Stimulated activated CD4-positive, alpha-beta T cell treated with anti-CD3 and anti-CD28 coated beads, TNF-alpha, amount 100 ng/mL, for 1 hour (primary cell): ENCODE results near the gene AFG1L.
"Not testable (repeated sequence)": the region's sequence is repeated elsewhere in the genome, so short reads cannot be mapped to it uniquely, and the experiment has no call there.

ENCODE experiments used
- DNase-seq, 3 donors: peaks; one replicate each; pipeline ENCODE4 v3.0.0-alpha.2; 2020; ENCODE audit warnings: low read depth in 3 of 3, low spot score in 1 of 3

AFG1L gene

DNA sequence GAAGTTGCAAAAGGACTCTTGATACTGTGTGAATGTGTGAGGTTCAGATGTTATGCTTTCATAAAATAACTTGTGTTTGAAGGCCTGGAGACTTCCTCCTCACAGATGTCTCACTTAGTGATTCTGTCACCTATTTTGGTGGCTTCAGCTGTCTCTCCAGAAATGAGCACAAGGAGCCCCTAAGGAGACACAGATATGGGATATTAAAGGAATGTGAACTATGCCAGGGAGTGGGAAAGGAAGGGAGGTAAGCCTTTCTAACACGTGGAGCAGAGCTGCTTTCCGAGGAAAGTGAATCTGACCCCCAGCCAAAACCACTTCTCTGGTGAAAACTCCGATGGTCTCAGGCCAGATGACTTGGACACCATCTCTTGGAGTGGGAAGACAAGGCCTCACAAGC, 255.4 kb downstream of the AFG1L start:
- DNase-seq: no peak

DNA sequence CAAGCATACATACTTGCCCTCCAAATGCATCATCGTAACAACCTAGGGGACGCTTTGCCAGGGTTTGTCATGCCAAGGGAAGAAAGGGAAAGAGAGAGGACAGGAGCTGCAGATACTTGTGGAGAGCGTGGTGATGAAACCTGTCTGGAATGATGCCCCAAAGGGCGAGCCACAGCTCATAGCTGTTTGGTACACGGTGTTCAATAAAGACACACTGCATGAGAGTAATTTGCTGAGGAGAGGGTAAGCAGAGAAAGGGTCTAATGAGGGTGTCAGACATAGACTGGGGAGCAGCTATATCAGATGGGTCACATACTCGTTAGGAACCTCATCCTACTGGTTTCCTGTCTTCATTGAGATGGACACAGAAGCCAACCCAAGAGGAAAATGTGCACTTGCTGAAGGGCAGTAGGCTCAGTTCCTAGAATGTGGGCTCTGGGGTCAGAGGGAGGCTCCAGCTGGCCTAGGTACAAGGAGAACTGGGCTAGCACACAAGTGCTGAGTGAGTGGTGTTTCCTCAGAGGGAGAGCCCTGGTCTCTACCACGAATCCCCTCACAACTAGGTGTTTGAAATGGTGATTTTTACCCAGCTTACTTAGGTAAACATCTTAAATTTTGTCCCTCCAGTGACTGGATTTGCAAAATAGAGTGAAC, 260.7 kb downstream of the AFG1L start:
- no peak for DNase-seq

DNA sequence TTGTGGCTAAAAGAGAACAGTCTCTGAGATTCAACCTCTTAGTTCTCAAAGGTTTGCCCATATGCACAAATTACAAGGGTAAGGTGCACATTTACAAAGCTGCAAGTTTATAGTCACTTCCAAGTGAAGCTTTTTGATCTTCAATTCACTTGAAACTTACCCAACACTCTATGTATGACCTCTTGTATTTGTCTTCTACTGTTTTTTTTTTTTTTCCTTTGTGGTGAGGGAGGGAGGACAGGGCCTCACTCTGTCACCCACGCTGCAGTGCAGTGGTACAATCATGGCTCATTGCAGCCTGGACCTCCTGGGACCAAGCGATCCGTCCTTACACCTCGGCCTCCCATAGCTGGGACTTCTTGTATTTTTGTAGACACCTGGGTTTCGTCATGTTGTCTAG, 261.4 kb downstream of the AFG1L start:
- DNase-seq: no peak

DNA sequence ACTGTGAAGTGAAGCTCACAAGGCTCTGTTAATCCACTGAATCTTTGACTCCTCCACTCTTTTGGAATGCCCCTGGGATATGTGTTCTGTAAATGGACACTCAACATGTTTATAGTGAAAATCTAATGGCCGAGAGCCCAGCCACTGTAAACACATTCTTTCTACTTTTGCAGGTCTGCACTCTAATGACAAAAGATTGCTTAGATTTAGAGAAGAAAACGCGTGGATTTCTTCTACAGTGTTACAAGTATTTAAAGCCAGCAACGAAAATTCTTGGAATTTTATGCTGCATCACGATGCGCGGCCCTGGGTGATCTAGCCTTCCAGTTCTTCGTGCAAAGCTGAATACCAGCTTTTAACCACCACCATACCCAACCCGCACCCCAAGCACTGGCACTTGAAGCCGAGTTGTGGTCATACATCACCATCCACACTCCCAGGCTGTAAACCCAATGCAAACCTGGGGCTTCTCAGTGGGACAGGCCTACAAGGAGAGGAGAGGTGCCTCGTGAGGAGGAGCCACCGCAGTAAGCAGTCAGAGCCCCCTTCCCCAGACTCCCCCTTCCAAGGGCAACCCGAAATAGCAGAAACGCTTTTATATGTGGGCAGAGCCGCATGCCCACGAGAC, 262.1 kb downstream of the AFG1L start:
- DNase-seq: no peak

DNA sequence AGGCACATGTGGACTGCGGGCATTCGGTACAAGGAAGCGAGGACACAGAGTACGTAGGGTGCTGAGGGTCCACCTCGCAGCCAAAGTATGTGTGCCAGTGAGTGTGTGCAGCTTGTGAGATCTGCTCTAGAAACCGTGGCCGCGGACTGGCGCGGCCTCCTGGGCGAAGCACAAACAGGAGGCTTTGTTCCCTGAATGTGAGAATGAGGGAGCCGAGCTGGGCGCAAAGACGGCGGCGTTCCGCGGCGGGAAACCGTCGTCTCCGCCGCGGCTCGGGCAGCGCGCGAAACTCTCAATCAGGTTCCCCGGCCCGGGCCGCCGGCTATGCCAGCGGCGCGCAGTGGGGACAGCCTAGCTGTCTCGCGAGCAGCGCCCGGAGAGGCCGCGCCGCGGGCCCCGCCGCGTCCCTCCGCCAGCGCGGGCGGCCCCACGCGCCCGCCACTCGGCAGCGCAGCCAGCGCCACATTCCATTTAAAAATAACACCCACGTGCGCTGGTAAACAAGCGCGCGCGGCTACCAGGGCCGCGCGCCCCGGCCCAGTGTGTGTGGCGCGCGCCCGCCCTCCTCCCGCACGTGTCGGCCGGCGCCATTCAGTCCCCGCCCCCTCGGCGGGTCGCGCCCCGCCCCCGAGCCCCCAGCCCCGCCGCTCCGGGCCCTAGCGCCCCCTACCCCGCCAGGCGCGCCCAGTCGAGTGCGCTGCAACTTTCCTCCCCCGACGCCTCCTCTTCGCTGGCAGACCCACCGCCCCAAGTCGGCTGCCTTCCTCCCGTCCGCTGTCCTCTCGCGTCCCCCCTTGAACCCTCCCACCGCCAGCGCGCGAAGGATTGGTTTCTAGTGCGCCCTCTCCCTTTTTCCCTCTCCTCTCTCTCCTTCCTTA, 262.9 kb downstream of the AFG1L start:
- peak; percentile 51 to 71 (median 66) for DNase-seq

DNA sequence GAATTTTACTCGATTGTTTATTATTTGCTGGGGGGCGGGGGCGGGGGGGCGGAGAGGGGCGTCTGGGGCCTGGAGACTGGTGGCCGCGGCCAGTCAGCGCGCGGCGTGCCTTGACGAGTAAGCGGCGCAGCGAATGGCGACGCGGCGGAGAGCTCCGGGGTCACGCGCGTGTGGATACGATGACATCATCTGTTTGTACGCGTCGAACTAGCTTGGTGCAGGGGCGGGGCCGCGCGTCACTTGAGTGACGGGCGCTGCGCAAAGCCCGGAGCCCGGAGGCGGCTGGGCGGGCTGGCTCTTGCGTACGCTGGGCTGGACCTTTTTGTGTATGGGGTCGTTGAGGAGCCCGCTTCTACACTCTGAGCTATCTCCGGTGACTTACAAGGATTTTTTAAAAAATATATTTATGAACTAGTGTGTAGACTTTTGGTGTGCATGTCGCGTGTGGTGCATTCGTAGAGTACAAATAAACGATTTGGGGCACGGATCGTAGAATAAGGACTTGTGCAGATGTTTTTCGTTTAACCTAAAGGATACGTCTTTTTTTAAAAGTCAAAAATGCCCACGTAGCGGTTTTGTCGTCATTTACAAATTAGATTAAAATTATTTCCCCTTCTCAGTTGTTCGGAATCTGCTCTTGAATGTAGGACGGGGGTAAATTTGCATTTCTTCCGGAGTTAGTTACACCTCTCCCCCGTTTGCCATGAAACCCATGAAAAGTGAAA, 263.7 kb downstream of the AFG1L start:
- peak; percentile 89 to 92 (median 91) for DNase-seq

DNA sequence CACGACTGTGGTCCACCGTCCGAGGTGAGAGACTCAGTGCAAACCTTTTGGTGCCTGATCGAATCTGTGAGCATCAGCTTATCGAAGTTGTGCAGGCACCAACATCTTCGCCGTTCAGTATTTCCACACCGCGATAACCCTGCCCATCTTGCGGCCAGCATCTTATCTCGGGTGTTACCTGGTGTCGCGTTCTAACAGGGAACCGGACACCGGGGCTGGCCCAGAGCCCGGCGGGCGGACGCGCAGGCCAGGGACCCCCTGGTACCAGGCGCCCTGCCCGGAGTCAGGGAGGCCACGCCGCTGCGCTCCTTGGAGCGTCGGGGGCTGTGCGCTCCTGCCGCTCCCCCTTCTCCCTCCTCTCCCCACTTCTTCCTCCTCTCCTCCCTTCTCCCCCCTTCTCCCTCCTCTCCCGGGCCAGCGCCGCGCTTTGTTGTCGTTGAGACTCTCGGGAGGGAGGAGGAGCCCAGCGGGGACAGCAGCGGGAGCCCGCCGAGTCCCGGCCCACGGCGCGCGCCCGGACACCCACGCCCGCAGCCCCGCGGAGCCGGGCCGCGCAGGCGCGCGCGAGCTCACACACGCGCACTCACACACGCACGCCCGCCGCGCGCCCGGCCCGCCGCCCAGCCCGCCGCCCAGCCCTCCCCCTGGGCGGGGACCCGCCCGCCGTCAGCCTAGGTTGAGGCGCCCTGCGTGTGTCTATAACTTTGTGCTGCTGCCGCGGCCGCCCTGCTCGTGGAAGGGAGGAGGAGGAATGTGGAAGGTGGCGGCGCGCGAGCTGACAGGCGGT, 264.4 kb downstream of the AFG1L start:
- DNase-seq: peak; percentile 73 to 77 (median 76)

DNA sequence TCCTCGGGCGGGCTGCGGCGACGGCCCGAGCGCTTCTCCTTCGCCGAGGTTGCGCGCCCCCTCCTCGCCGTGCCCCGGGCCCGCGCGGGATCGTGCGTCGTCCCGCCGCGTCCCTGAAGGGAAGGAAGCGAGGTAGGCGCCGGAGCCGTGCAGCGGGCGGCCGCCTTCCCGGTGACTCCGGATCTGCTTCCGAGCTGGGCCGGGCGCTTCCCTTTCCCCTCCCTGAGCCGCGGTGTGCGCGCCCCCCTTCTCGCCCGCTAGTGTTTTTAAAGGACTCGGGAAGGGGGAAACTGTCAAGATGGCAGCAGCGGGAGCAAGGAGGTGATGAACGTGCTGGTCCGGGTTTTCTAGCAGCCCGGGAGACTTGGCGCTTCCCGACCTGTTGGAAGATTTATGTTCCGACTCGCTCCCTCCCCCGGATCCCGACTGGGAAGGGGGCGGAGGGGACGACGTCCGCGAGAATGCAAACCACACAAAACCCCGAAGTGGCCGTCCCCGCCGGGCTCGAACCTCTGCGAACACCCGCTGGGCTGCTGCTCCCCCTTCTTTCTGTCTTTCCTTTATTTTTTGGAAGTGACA, 265.1 kb downstream of the AFG1L start:
- DNase-seq: no peak

DNA sequence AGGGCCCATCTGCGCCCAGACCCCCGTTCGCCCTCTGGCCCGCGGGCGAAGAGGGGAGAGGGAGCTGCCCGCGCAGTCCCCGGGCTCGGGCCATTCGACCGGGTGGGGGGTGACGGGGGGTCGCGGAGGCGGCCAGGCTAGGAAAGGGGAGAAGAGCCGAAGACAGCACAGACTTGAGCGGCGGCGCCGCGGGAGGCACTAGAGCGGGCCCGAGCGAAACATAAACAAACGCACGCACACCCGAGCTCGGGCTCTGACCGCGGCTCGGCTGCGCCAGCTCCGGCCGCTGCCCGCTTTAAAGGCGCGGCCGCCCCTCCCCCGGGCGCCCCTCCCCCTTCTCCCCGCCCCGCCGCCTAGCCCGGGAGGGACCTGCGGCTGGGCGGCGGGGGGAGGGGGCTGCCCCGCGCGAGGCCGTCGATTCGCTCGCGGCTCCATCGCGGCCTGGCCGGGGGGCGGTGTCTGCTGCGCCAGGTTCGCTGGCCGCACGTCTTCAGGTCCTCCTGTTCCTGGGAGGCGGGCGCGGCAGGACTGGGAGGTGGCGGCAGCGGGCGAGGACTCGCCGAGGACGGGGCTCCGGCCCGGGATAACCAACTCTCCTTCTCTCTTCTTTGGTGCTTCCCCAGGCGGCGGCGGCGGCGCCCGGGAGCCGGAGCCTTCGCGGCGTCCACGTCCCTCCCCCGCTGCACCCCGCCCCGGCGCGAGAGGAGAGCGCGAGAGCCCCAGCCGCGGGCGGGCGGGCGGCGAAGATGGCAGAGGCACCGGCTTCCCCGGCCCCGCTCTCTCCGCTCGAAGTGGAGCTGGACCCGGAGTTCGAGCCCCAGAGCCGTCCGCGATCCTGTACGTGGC, 265.8 kb downstream of the AFG1L start, which contains the start of gene FOXO3:
FOXO3 (plus strand) TSS at position 455 of the 846 bp plus-strand sequence; CDS start at position 747, 292 bp downstream.
- peak; percentile 24 to 41 (median 32) for DNase-seq

DNA sequence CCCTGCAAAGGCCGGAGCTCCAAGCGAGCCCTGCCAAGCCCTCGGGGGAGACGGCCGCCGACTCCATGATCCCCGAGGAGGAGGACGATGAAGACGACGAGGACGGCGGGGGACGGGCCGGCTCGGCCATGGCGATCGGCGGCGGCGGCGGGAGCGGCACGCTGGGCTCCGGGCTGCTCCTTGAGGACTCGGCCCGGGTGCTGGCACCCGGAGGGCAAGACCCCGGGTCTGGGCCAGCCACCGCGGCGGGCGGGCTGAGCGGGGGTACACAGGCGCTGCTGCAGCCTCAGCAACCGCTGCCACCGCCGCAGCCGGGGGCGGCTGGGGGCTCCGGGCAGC, 266.4 kb downstream of the AFG1L start:
- not testable (repeated sequence) for DNase-seq

DNA sequence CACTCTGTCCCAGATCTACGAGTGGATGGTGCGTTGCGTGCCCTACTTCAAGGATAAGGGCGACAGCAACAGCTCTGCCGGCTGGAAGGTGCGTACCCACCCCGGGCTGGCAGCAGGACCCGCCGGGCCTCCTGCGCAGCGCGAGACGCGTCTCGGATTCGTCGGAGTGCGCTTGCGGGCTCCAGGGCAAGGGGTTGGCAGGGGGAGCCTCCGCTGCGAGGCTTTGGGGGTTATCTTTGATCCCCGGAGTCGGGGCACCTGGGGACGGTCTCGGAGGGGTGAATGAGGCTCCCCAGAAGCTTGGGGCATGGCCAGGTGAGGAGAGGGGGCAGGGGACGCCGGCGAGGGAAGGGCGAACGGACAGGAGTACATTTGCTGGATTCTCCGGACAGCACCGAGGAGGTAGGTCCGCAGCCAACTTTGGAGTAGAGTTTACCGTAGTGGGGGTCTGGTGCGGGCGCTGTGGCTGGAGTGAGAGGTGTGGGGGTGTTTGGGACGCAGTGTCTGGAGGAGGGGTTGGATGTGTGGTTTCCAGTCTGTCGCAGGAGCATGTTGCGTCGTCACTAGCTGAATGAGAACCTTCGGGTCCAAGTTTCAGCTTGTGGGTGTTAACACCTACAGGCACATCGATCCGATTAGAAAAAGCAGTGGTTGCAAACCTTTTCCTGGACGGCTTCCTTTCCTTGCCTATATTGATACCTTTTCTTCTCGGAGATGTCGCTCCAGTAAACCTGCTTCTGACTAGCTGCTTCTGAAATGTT, 267.1 kb downstream of the AFG1L start:
- DNase-seq: no peak

DNA sequence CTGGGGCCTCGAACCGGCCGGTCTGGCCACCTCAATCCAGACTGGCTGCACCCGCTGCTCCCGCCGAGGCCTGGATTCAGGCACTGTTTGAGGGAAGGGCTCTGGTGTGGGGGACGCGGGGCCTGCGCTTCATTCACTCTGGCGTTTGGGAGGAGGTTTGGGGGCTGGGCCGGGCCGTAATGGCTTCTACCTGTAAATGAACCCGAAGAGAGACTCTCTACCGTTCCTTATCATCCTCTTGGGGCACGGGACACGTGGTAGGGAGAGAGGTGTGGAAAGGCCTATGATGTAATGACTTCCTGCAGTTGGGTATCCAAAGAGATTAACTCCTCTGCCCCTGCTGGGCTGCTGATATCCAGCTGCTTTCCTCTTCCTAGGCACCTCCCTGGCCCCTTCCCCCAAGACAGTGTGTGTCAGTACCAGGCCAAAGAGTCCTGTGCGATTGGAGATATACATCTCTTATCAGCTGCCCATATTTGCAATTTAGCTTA, 267.7 kb downstream of the AFG1L start:
- DNase-seq: no peak

DNA sequence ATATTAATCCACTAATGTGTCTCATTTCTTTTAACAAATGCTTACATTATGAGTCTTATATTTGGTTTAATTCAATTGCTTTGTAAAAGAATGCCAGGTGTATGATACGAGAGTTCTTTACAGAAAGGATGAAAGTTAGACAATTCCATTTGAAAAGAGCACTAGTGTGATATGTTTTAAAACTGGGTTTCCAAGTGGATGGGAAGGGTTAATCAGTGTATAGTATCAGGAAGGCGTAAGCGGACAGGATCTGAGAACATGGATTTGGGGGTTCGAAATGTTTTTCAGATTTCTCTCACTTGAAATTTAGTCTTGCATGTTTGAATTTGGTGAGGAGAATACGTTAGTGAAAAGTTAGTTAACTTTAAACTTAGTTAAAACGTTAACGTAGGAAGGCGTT, 268.4 kb downstream of the AFG1L start:
- DNase-seq: no peak

DNA sequence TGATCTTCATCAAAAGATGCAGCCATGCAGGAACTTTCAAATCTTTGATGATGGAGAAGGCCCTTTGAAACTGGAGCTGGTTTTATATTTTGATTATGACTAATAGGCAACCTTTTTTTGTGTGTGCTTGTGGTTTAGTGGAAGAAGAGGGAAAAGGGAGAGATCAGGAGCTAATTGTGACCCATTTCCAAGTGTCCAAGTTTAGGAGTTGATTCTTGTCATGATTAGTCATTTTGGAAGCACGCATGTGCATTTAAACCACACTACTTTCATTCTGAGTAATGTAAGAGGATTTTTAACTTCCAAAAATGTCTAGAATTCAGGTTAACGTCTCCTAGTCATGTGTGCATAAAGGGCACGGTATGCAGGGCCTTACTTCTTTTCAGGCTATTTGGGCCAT, 269.3 kb downstream of the AFG1L start:
- DNase-seq: no peak

DNA sequence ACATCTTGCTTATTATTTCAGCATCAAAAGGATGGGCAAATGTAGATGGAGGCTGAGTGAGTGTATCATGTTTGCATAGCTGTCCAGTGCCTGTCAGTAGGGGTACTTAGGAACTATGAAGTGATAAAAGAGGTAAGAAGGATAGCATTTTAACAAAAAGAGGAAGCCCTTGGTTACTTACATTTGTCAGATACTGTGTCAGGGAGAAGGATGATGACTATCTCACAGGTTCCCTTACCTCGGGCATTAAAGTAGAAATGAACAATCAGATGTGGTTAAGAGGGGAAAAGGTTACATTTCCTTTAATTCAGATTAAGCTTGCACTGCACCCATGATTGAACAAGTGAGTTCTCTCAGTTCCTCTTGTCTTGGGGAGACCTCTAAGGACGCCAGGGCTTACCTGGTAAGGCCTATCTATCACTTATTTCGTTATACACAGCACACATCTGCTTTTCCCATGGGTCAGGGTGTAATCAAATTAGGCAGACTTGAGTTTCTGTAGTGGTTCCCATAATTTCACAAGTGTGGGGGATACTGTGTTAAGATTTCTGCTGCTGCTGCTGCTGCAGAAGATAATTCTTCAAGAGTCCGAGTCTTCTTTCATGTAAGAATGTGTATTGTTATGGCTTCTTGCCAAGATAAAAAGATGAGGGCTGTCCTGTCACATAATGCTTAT, 270.4 kb downstream of the AFG1L start:
- DNase-seq: no peak

DNA sequence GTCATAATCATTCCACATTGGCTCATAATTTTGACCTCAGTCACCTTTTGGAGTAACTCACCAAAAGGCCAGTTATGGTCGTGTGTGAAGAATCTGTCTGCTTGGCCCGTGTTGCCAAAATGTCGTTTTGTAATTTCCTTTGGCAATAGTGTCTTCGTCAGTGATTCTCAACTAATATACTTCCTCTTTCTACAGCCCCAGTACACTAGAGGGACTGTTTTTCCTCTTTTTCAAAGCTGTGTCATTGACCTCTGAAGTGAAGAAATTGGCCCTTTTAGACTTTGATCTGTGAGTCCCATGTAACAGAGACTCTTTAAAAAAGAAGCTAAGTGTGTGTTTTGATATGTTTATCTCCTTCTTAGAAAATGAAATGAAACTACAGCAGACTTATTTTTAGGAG, 271.0 kb downstream of the AFG1L start:
- no peak for DNase-seq

DNA sequence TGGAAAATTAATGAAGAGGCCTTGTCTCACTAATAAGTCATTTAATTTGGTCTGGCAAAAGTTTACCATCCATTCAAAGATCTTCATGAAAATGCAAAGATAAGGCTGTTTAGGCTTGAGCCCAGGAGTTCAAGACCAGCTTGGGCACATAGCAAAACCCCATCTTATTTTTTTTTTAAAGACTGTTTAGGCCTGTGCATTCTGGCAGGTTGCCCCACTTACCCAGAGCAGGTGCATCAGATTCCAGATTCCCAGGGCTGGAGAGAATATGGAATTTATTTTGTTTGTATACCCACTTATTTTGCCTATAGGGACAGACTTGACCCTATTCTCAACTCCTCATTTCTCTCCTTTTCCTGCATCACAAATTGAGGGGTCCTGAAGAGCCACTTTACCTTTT, 271.6 kb downstream of the AFG1L start:
- no peak for DNase-seq

DNA sequence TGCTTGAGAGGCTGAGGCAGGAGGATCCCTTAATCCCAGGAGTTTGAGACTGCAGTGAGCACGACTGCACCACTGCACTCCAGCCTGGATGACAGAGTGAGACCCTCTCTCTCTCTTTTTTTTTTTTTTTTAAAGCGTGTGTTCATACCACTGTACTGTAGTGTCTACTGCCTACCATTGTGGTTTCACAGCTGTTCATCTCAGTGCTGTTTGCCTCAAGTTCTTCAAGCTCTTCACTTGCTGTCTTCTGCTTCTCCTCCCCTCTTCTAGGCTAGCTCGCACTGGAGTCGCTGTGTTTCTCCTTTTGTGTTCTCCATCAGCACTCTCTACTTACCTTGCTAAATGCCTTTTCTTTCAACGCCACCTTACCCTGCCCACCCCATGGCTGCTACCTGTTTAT, 273.2 kb downstream of the AFG1L start:
- DNase-seq: no peak
